Stimulated activated CD8-positive, alpha-beta memory T cell treated with anti-CD3 and anti-CD28 coated beads, Interleukin-12 subunit alpha, Interleukin-12 subunit beta, amount 100 ng/mL, for 24 hours (primary cell): ENCODE measurements around the gene CSRP2.

Experiments
- DNase-seq: peaks from one replicate; pipeline ENCODE4 v3.0.0-alpha.2; 2020; ENCODE audit errors: extremely low read depth

The CSRP2 gene

GRCh38 chr12:76891609-76892008 lies 12.8 kb upstream of the CSRP2 start:
- DNase-seq: no peak

DNA sequence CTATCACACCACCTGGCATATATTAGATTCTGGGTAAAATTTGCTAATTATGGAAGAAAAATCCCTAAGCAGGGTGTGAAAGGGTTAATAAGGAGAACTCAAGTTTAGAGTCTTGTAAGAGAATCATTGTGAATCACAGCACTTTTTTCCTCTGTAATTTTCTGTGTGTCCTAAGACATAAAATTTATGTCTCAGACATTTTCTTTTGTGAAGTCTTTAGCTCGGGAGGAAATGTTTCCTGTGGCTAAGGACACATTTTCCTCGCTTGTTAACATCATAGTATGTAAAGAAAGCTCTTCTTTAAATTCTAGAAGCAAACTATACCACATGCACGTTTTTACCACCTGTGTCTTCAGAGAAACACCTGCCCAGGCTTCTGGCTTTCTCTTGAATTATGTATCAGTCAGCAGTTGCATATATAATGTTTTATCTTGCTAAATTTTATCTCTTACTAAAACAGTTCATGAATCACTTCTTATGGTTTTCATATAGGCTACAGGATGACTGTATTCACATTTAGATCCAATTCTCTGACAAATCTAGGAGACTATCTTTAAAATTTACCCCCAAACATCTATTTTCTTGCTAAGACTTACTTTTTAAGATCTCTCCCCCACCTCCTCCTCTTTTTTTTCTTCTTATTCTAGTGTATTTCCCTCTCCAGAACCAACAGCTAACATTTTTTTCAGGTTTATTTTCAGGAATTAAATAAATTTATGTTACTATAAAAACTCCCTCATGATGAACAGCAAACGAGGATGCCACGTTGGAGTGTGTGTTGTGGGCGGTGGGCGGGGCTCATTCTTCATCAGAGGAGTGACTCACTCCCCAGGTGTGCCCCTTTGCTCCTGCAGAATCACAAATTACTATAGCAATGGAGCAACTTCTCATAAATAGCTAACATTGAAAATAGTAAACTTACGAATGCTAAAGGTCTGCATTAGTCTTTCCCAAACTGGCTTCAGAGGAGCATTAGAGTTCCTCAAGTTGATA lies 11.6 kb upstream of the CSRP2 start:
- DNase-seq: peak; percentile 20

DNA sequence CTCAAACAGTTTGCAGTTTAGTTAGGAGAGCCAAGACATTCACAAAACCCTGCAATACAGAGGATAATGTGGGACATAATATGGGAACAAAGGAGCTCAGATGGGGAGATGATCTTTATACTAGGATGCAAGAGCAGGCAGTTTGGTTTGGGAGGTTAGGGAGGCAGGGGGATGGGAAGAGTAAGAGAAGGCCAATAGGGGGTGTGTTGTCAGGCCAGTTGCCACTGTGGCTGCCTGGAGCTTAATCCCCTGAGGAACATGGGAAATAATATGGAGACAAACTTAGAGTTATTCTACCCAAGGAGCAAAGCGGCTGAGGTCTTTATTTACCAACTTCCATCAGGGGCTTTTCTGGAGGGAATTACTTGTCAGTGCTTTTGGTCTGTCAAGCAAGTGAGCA lies 10.0 kb upstream of the CSRP2 start:
- no peak for DNase-seq

DNA sequence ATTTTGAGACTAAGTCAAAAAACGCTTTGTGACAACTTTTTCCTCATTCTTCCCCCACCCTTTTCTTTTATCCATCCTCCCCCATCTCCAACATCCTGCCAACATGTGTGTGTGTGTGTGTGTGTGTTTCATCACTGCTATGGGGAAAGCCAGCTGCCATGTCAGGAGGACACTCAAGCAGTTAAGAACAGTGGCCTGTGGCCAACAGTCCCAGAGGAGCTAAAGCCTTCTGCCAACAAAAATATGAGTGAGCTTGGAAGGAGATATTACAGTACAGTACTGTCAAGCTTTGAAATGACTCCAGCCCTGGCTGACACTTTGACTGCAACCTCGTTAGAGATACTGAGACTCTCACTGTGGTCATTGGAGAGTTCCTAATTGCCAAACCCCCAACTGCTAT lies 5.0 kb upstream of the CSRP2 start:
- DNase-seq: no peak

DNA sequence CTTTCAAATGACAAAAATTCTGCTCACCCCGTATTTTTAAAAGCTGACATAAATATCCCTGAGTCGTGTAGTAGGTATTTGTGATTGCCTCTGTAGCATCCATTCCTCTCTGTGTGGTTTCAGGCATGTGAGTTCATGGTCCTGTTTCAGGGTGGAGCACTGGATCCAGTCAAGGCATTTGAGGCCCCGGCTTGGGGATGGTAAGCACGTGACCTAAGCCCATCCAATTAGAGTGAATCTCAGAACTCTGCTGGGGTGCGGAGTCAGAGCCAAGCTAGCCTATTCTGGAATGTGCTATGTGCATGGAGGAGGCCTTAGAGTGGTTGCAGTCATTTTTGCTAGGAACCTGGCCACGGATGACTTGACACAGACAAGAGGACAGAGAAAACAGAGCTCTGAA lies 4.3 kb upstream of the CSRP2 start:
- DNase-seq: no peak

DNA sequence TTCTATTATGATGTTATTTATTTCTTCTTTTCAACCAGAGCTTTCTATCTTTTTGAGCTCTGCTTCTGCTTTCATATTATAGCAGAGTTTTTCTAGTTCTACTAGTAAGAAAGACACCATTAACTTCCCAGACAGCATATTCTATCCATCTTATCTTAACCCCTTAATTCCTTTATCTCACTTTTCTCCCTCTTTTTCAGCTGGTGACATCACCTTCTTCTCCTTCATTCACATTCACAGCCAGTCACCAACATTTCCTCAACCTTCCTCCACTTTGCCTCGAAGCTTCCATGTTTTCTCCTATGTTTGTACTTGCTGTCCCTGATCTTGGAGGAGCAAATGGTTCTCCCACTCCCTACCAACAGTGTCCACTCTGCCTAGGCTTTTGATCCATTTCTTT lies 3.5 kb upstream of the CSRP2 start:
- DNase-seq: no peak

GRCh38 chr12:76881142-76881541 lies 2.3 kb upstream of the CSRP2 start:
- DNase-seq: no peak

DNA sequence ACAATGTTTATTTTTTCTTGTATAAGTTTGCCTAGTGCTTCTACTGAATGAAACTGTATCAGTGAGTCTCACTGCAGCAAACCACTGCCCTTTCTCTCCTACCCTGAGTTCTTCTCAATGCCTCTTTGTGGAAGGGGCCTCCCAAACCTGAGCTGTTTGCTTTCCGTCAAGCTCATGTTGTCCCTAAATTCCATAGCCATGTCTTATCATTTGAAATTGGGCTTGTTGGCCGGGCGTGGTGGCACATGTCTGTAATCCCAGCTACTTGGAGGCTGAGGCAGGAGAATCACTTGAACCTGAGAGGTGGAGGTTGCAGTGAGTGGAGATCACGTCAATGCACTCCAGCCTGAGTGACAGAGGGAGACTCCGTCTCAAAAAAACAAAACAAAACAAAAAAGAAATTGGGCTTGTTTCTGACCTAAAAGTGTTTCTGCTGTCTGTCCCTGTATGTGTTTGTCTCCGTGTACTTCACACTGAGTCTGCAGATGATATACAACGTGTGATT lies 1.8 kb upstream of the CSRP2 start:
- no peak for DNase-seq

GRCh38 chr12:76879710-76880518 lies 1.1 kb upstream of the CSRP2 start:
- DNase-seq: no peak

DNA sequence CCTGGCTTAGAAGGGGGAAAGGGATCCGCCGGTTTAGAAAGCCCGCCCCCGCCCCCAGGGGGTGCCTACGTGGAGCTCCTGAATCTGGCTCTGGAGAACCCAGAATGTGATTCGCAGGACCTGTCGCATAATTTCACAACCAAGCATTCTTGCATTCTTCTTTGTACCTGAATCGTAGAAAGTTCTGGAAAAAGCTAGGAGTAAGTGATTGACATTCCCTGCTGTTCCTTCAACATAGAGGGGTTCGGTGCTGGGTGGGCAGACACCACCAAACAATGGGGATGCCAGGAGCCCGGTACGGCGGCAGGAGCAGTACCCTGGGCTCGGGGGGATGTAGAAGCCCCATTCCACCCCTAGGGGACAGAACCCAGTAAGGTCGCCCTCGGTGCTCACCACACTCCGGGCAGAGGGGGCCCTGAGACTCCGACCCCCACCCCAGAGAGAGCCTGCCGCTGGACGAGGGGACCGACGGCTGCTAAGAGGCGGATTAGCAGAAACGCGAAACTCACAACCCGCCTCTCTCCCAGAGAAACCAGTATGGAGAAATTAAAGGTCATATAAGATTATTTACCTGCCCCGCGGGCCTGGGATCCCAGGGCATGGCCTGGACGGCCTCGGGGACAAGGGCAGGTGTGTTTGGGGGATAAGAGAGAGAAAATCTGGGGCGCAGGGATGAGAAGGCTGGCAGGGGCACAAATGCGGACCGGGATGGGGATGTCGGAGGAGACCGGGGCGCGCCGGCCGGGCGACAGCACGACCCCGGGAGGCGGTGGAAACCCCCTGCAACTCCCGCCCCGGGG lies 520 bp downstream of the CSRP2 start:
- no peak for DNase-seq

- no peak for DNase-seq
Observed at GRCh38 chr12:76876696-76877229, 2.1 kb downstream of the CSRP2 start.

GRCh38 chr12:76874491-76875190 lies 4.2 kb downstream of the CSRP2 start:
- DNase-seq: no peak

DNA sequence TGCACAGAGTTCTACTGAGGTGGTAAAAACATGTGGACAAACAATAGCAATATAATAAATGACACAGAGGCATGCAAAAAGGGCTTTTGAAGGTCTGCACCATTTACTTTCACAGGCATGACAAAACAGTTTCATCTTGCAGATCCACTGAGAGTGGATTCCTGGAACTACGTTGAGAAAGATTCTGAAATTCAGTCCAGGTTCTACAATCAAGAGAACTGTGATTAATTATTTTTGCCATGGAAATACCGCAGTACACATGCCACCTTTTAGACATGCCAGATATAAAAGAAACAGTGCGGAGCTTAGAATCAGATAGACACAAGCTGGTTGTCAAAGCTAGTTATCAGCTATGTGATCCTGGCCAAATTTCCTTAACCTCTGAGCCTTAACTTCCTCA lies 4.8 kb downstream of the CSRP2 start:
- DNase-seq: no peak

DNA sequence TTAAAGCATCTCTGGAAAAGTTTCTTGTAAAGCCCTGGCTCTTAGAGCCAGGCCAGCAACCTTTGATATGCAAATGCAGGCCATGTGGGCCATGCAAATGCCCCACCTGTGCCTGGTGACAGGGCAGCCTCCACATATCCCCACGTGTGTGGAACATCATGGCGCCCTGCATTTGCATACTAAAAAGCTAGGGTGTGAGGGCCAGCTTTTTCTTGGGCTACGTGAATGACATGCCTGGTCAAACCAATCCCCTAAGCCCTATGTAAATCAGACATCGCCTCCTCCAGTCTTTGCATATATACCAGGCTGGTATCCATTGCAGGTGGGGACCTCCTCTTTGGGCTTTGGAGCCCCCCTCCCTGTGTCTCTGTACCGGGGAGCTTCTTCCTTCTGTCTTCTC lies 6.4 kb downstream of the CSRP2 start:
- DNase-seq: no peak

GRCh38 chr12:76871742-76872141 lies 7.1 kb downstream of the CSRP2 start:
- no peak for DNase-seq

DNA sequence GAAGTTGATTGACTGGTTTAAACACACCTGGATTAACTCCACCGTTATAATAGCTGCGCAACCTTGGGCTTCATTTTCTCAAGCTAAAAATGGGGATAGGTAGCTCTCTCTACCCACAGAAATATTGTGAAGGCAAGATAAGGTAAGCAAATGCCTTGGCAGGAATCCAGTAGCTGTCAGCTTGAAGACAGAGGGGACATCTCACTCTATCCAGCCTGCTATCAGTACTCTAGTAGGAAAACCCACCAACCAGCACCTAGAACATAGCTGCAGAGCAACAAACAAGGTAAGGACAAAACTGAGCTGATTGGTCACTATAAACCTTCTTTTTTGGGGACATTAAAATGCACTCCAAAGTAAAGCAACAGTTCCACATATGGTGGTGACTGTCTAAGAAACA lies 7.7 kb downstream of the CSRP2 start:
- no peak for DNase-seq

DNA sequence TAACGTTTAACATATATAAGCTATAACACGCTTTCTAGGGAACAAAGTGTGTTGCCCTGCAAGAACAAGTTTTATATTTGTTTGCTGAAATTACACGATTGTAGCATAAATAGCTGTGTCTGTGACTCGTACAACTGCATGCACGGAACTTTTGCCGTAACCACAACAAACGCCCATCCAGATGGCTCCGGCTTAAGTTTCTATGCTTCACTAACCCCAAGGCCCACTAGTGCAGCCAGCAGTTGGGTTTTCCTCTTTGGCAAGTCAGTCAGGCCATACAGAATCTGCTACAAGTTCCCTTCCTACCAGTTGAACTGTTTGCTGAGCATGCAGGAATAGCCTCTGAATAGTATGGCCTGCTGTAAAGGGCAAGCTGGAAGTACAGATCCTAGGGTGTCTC lies 12.1 kb downstream of the CSRP2 start:
- no peak for DNase-seq

GRCh38 chr12:76866151-76866567 lies 12.7 kb downstream of the CSRP2 start:
- DNase-seq: no peak

- no peak for DNase-seq
Observed at GRCh38 chr12:76864791-76865400, 13.9 kb downstream of the CSRP2 start.

GRCh38 chr12:76863837-76864236 lies 15.0 kb downstream of the CSRP2 start:
- DNase-seq: no peak
